NCI-H2227 treated with DMSO at 0.1 percent for 48 hours (cell line): ENCODE data around the gene ZC3H8.
A peak's percentile ranks its signal among the peaks of the same experiment; 100 is the strongest.

Source experiments
- DNase-seq: peaks from one replicate; lab custom pipeline; 2025; lab: John Stamatoyannopoulos, UW

The ZC3H8 gene

DNA sequence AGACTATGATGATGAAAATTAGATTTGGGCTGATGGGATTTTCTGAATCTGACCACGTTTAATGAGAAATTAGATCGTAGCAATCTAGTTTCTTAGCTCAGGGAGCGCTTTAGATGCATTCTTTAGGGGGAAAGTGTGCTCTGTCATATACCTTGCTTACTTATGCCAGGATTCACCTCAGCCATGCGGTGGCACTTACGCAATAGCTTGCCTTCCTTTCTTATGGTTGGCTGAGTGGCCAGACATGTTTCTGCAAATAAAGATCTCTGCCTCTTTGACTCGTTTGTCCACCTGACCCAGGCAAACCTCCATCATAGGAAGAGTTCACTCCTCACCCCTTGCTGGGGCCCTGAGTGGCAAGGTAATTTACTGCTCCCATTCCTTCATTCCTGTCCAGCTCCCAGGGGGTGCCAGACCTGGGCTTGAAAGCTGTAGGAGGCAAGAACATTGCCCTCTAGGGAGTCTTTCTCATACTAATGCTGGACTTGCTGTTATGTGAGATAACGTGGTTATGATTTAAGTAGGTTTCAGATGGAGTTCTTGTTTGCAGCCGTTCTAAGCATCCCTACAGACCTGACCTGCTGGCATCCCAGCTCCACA lies 59.6 kb downstream of the ZC3H8 start:
- no peak for DNase-seq

DNA sequence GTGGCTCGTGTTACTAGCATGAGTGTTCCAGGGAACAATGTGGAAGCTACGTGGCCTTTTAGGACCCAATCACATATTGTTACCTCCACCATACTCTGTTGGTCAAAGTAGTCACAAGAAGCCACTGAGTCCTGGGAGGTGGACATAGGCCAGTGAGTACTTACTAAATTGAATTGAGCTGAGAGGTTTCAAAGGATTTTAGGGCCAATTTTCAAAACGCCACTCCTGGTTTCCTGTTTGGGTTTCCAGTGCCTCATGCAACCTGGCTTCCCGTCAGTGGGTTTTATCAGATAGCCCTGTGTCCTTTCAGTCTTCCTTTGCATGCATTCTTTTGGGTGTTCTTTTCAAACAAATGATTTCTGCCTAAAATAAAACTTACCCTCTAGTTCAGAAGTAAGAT lies 60.4 kb downstream of the ZC3H8 start:
- no peak for DNase-seq

DNA sequence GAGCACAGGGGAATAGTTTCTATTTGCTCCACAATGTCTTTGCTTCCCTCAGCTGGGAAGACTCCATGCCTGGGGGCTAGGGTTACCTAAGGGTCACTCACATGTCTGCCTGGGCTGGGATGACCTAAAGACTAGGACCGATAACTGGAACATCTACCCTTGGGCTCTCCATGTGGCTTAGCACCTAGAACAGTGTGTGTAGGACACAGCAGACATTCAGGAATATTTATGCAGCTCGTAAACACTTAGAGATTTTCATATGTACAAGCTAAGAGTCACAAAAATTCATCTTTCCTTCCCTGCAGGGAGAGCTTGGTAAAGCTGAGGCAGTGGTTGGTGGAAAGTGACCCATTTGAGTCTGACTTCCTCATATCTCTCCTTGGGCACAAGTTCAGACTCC lies 60.8 kb downstream of the ZC3H8 start:
- DNase-seq: no peak

GRCh38 chr2:112189001-112189556 lies 65.8 kb downstream of the ZC3H8 start:
- no peak for DNase-seq

DNA sequence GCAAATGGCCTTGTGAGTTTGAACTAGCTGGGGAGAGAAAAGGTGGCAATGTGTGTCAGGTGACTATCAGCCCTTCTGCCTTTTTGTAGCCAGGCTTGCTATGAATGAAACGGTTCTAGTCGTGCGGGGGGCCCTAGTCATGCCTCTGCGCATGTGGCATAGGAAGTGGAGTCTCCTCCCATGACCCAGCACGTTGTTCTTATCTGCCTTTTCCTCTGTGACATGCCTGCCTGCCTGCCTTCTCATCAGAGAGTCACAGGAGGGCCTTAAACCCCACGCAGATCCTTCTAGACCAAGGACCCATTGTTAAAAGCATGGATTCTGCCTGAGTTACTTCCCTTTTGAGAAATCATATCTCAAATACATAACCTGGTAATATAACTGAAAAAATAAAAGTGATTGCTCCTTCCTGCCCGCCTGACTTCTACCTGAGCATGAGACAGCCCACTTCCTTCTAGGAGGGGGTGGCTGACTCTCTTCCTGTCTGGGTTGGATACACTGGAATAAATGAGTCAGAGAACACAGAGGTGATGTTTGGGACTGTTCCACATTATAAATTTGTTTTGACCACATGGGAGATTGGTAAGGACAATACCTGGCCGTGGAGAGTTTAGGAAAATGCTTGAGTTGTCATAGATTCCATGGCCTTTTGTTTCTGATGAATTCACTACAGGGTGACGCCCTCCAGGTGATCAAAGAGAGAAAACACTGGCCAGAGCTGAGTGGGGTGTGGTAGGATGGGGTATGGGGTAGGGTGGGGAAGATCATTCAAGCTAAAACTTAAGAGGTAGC lies 66.8 kb downstream of the ZC3H8 start:
- no peak for DNase-seq

DNA sequence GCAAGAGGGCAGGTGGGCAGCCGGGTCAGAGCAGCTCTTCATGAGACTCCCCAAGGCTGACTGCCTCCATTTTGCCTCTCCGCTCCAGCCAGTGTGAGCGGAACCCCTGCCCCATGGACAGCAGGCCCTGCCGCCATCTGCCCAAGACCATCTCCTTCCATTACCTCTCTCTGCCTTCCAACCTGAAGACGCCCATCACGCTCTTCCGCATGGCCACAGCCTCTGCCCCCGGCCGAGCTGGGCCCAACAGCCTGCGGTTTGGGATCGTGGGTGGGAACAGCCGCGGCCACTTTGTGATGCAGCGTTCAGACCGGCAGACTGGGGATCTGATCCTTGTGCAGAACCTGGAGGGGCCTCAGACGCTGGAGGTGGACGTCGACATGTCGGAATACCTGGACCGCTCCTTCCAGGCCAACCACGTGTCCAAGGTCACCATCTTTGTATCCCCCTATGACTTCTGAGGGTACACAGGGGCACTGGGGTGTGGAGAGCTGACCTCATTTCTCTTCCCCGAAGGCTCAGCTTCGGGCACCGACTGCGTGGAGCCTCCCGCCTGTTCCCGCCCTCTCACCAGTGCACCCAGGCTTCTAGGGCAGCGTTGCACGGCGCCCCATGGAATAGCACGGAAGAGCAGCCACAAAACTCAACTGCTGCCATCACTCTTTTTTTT lies 67.7 kb downstream of the ZC3H8 start:
- no peak for DNase-seq

DNA sequence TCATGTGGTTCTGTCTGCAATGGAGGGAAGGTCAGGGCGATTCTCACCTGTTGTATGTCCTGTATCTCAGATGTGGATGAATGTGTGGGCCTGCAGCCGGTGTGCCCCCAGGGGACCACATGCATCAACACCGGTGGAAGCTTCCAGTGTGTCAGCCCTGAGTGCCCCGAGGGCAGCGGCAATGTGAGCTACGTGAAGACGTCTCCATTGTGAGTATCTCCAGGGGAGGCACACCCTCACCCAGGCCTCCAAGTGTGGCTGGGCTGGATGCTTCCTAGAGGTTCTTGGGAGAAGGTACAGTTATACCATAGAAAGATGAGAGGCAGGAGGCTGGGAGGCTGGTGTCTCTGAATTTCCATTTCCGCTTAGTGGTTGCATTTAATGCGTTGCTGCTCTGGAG lies 69.7 kb downstream of the ZC3H8 start:
- no peak for DNase-seq

GRCh38 chr2:112184121-112184520 lies 70.7 kb downstream of the ZC3H8 start:
- DNase-seq: no peak

GRCh38 chr2:112183327-112184025 lies 71.4 kb downstream of the ZC3H8 start:
- DNase-seq: no peak

DNA sequence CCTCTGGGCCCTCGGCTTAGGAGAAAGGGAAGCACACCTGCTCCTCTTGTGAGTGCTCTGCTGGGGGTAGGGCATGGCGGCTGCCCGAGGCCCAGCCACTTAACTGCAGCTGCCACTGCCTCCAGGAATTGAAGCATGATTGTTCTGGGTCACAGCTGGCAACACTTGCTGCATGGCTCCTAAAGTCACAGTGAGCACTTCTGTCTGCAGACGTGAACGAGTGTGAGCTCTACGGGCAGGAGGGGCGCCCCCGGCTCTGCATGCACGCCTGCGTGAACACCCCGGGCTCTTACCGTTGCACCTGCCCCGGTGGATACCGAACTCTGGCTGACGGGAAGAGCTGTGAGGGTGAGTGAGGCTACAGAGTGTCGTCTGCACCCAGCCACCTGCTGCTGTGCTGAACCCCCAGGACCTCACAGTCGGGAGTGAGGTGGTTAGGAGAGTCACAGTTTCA lies 72.2 kb downstream of the ZC3H8 start:
- peak; percentile 53 for DNase-seq

GRCh38 chr2:112181571-112182290 lies 73.1 kb downstream of the ZC3H8 start:
- DNase-seq: no peak

DNA sequence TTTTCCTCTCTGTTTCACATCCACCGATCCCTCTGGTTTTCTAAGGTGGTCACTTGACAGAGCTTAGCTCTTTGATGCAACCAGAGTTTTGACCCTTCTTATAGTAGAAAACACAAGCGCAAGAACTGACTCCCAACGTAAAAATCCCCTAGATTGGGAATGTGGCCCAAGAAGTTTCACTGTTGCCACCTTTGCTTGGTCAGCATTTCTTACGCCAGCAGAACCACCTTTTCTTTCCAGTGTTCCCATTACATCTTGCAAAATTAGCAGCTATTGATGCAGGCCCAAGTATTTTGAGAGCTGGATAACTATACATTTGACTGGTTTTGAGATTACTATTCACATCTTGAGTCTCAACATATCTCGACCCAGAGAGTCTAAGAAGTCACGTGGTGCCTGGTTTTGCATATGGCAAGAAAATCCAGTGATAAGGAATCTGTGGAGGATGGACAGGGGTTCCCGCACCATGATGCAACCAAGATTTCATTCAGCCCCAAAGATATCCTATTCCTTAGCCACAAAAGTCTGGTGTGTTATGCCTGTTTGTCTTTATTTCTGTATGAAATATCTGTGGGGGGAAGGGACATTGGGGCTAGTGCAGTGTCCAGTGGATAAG lies 78.8 kb downstream of the ZC3H8 start:
- no peak for DNase-seq

DNA sequence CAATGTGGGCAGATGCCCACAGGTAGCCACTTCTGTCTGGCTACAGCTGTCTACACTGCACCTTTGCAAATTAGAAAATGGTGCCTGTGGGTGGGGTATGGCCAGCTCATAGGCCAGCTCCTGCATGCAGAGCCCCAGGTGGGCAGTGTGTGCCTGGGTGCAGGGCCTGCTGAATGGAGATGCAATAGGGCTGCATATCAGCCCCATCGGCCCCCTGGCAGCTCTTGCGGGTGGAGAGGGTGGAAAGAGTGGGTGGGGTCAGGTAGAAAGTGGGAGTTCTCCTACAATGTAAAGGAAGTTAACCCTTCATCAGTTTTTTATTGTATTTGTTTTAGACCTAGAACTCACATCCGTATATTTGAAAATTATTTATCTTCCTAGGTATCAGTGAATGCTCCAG lies 79.5 kb downstream of the ZC3H8 start:
- DNase-seq: no peak

- DNase-seq: no peak
Measured at GRCh38 chr2:112174383-112174782, 80.5 kb downstream of the ZC3H8 start.

- no peak for DNase-seq
Measured at GRCh38 chr2:112173646-112174319, 81.1 kb downstream of the ZC3H8 start.

DNA sequence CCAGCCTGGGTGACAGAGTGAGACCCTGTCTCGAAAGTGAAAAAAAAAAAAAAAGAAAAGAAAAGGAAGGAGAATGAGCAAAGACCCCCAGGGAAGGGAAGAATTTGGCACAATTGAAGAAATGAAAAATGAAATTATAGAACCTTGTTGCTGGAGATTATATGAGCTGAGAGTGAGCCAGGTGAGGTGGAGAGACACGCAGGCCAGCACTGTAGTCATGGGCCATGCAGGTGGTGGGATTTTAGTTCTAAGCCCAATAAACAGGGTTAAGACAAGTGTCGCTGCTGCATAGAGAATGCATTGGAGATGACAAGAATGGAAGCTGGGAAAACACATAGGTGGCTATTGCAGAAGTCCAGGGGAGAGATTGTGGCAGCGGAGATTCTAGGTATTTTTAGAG lies 84.3 kb downstream of the ZC3H8 start:
- DNase-seq: no peak

DNA sequence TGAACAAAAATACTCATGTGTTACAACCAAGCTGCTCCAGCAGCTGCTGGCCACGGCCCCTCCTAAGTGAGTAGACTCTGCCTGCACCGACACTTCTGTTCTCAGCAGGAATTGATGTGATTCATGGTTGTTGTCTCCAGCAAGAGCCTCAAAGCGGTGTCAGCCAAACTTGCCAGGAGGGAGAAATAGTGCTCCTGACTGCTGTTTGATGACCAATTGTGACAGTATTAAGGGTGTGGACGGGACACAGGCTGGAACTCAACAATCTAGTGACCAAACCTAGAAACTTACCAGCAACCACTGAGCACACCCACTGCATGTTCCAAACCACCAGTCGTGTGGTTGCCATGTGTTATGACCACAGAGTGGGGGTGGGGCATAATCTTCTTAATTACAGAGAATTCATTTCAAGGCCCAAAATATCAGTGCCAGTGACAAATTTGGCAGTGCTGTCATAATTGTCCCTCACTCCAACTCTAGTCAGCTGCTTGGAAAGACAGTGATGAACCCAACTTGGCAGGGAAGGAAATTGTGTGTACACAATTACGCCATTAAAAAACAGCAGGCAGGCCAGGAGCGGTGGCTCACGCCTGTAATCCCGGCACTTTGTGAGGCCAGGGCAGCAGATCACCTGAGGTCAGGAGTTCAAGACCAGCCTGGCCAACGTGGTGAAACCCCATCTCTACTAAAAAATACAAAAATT lies 86.3 kb downstream of the ZC3H8 start:
- no peak for DNase-seq

GRCh38 chr2:112166806-112167499 lies 87.9 kb downstream of the ZC3H8 start:
- no peak for DNase-seq

- DNase-seq: no peak
Measured at GRCh38 chr2:112165296-112165695, 89.5 kb downstream of the ZC3H8 start.
